Smooth muscle cell (in vitro differentiated cells): Measurements from ENCODE around the gene SPATA12. TPM values are rescaled to one million over a fixed set of nuclear protein-coding genes. Genes with fewer than 3 reads are reported as not detected.

Experiments
- DNase-seq: peaks from one replicate; lab custom pipeline; 2025; ENCODE audit not compliant: unreplicated experiment; lab: John Stamatoyannopoulos, UW
- H2AFZ ChIP-seq: fragments of 200-600 bp; sonication (generic); 2 replicates; pipeline ENCODE4 v1.6.0; 2016; ENCODE audit warnings: antibody characterized with exemption, low read depth, mild to moderate bottlenecking
- H3F3A ChIP-seq: fragments of 200-600 bp; sonication (generic); 2 replicates; pipeline ENCODE4 v1.6.0; 2017; ENCODE audit warnings: antibody characterized with exemption, low read depth
- H3K27ac ChIP-seq: fragments of 200-600 bp; sonication (generic); 2 replicates; pipeline ENCODE4 v1.5.1; 2016; ENCODE audit warnings: low read depth, mild to moderate bottlenecking
- H3K27me3 ChIP-seq: fragments of 200-600 bp; sonication (generic); 2 replicates; pipeline ENCODE4 v1.6.1; 2016; ENCODE audit warnings: low read depth, mild to moderate bottlenecking
- H3K36me3 ChIP-seq: fragments of 200-600 bp; sonication (generic); 2 replicates; pipeline ENCODE4 v1.5.1; 2016; ENCODE audit warnings: low read depth
- H3K4me1 ChIP-seq: fragments of 200-600 bp; sonication (generic); 2 replicates; pipeline ENCODE4 v1.5.1; 2016; ENCODE audit warnings: low read depth
- H3K4me2 ChIP-seq: fragments of 200-600 bp; sonication (generic); 2 replicates; pipeline ENCODE4 v1.6.0; 2016; ENCODE audit warnings: mild to moderate bottlenecking
- H3K4me3 ChIP-seq: fragments of 200-600 bp; sonication (generic); 2 replicates; pipeline ENCODE4 v1.5.1; 2016; ENCODE audit warnings: mild to moderate bottlenecking
- H3K79me2 ChIP-seq: fragments of 200-600 bp; sonication (generic); 2 replicates; pipeline ENCODE4 v1.6.0; 2016; ENCODE audit warnings: low read depth, mild to moderate bottlenecking
- H3K9ac ChIP-seq: fragments of 200-600 bp; sonication (generic); 2 replicates; pipeline ENCODE4 v1.6.0; 2016; ENCODE audit warnings: low read depth
- H3K9me3 ChIP-seq: fragments of 200-600 bp; sonication (generic); replicated peaks from 2 replicates; pipeline ENCODE4 v1.5.1; 2016; ENCODE audit warnings: low read depth
- H4K20me1 ChIP-seq: fragments of 200-600 bp; sonication (generic); 2 replicates; pipeline ENCODE4 v1.6.0; 2016; ENCODE audit warnings: low read depth
- WGBS: methylation state at CpG from one replicate; pipeline ENCODE4 v1.1.7; 2016; ENCODE audit warnings: low lambda C conversion rate; 5-methylcytosine and 5-hydroxymethylcytosine counted together
- polyA plus RNA-seq: library from polyadenylated mRNA; unstranded; fragments of >200 nt; fragmentation: Nextera tagmentation; extraction: Ambion mirVana; gene quantifications from 2 replicates; pipeline ENCODE4 v1.2.1, GENCODE V29; 2016
- total RNA-seq: library from RNA; depleted of rRNA; stranded (reverse); fragments of >200 nt; gene quantifications from 2 replicates; pipeline ENCODE4 v1.2.3, GENCODE V29; 2014
- TF ChIP-seq, protein P1 (sequence below): fragments of 200-600 bp; sonication (generic); IDR thresholded peaks from 2 replicates; pipeline ENCODE4 v1.5.1; 2017; ENCODE audit warnings: borderline replicate concordance, mild to moderate bottlenecking, antibody characterized with exemption; ENCODE audit not compliant: insufficient read depth, poor library complexity, severe bottlenecking

The SPATA12 gene
- total and polyA plus RNA-seq, 2 experiments from 2014 or later, result not detected

DNA sequence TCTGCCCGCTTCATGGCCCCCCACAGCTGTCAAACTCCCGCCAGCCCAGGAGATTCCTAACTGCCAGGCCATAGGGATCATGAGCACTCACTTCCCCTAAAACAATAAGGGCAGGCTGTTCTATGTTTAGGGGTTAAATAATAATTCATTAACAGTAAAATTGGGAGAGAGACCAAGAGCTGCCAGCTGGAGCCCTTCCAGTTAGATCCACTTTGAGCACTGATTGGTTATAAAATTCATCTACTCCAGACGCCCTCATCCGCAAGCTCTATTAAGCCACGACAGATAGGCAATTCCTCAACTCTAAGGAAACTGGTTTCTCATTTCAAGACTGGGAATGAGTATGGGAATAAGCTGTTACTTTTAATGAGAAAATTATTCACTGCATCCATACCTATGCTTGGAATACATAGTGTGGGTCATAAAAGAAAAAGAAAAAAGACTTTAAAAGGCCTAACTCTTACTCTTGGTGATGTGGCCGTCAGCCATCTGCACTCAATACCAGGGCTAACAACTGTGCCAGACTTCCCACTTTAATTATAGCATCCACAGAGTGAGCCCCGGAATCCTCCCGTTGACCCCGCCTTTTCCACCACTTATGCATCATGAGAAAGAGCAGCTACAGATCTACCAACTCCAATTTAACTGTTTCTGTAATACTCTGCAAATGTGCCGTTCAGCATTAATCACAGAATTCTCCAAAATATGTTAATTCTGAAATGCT is 60.1 kb downstream of the SPATA12 start:
- H3F3A ChIP-seq, result no peaks in the 10 kb centered on the region
- H2AFZ ChIP-seq, result no peak overlapping the region
- no peaks in the 10 kb centered on the region for H3K4me1 ChIP-seq
- H3K27ac ChIP-seq, result no peak overlapping the region
- no peaks in the 10 kb centered on the region for H3K36me3 ChIP-seq
- H4K20me1 ChIP-seq, result no peaks in the 10 kb centered on the region
- H3K79me2 ChIP-seq, result no peaks in the 10 kb centered on the region
- H3K9me3 ChIP-seq, result no peaks in the 10 kb centered on the region
- 87% methylated on average over 10 of the region's 10 CpGs for WGBS
- TF ChIP-seq, protein P1, sequence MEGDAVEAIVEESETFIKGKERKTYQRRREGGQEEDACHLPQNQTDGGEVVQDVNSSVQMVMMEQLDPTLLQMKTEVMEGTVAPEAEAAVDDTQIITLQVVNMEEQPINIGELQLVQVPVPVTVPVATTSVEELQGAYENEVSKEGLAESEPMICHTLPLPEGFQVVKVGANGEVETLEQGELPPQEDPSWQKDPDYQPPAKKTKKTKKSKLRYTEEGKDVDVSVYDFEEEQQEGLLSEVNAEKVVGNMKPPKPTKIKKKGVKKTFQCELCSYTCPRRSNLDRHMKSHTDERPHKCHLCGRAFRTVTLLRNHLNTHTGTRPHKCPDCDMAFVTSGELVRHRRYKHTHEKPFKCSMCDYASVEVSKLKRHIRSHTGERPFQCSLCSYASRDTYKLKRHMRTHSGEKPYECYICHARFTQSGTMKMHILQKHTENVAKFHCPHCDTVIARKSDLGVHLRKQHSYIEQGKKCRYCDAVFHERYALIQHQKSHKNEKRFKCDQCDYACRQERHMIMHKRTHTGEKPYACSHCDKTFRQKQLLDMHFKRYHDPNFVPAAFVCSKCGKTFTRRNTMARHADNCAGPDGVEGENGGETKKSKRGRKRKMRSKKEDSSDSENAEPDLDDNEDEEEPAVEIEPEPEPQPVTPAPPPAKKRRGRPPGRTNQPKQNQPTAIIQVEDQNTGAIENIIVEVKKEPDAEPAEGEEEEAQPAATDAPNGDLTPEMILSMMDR, result no peak
- H3K27me3 ChIP-seq, result no peaks in the 10 kb centered on the region
- no peak overlapping the region for H3K4me3 ChIP-seq
- H3K4me2 ChIP-seq, result no peak overlapping the region
- H3K9ac ChIP-seq, result no peak overlapping the region
- no peak for DNase-seq

Other genes starting within 250 kb of the SPATA12 start
- 1.9 TPM in 2 replicates for gene IL17RD, start 104.7 kb downstream of the SPATA12 start, total RNA-seq
- gene IL17RD, start 104.7 kb downstream of the SPATA12 start, polyA plus RNA-seq, result 0.59 and 1.2 TPM in 2 replicates
- 2.1 TPM in 1 of 2 replicates, not detected in the other for gene HESX1, start 139.3 kb downstream of the SPATA12 start, total RNA-seq
- 0.43 TPM in 1 of 2 replicates, not detected in the other for gene HESX1, start 139.3 kb downstream of the SPATA12 start, polyA plus RNA-seq
- gene APPL1, start 167.1 kb downstream of the SPATA12 start, total RNA-seq, result 30.2 and 38.0 TPM in 2 replicates
- gene APPL1, start 167.1 kb downstream of the SPATA12 start, polyA plus RNA-seq, result 23.1 and 38.4 TPM in 2 replicates
- gene ASB14, start 232.0 kb downstream of the SPATA12 start, total RNA-seq, result not detected in 2 replicates
- 0.17 and 0.33 TPM in 2 replicates for gene ASB14, start 232.0 kb downstream of the SPATA12 start, polyA plus RNA-seq